ENCODE measurements around the gene RWDD4.
"Not testable (repeated sequence)": the region's sequence is repeated elsewhere in the genome, so short reads cannot be mapped to it uniquely, and the experiment has no call there.

Gene RWDD4

GRCh38 chr4:183635321-183635720 is 23.7 kb downstream of the RWDD4 start:
- no peak for DNase-seq

GRCh38 chr4:183633476-183634400 is 25.2 kb downstream of the RWDD4 start:
- no peak for DNase-seq

GRCh38 chr4:183632689-183633088 is 26.3 kb downstream of the RWDD4 start:
- DNase-seq, result no peak

GRCh38 chr4:183631577-183632198 is 27.3 kb downstream of the RWDD4 start:
- DNase-seq, result no peak

- DNase-seq, result no peak
Measured at GRCh38 chr4:183627979-183628588, 30.9 kb downstream of the RWDD4 start.

- not testable (repeated sequence) for DNase-seq
Measured at GRCh38 chr4:183627286-183627685, 31.7 kb downstream of the RWDD4 start.

- no peak for DNase-seq
Measured at GRCh38 chr4:183626168-183626567, 32.8 kb downstream of the RWDD4 start.

- no peak for DNase-seq
Measured at GRCh38 chr4:183624548-183624947, 34.4 kb downstream of the RWDD4 start.

- DNase-seq, result no peak
Measured at GRCh38 chr4:183621875-183622274, 37.1 kb downstream of the RWDD4 start.

GRCh38 chr4:183620421-183620820 is 38.6 kb downstream of the RWDD4 start:
- no peak for DNase-seq

GRCh38 chr4:183618681-183619080 is 40.3 kb downstream of the RWDD4 start:
- no peak for DNase-seq

GRCh38 chr4:183617075-183617474 is 41.9 kb downstream of the RWDD4 start:
- no peak for DNase-seq

GRCh38 chr4:183612329-183613250 is 46.4 kb downstream of the RWDD4 start:
- DNase-seq, result no peak

GRCh38 chr4:183611210-183611830 is 47.7 kb downstream of the RWDD4 start:
- DNase-seq, result no peak

- no peak for DNase-seq
Measured at GRCh38 chr4:183610613-183611012, 48.4 kb downstream of the RWDD4 start.

GRCh38 chr4:183610033-183610432 is 49.0 kb downstream of the RWDD4 start:
- DNase-seq, result no peak

GRCh38 chr4:183609151-183609550 is 49.8 kb downstream of the RWDD4 start:
- DNase-seq, result no peak

GRCh38 chr4:183607894-183608293 is 51.1 kb downstream of the RWDD4 start:
- no peak for DNase-seq

- DNase-seq, result no peak
Measured at GRCh38 chr4:183602557-183603027, 56.4 kb downstream of the RWDD4 start.

- DNase-seq, result no peak
Measured at GRCh38 chr4:183601381-183601780, 57.6 kb downstream of the RWDD4 start.

- DNase-seq, result no peak
Measured at GRCh38 chr4:183600189-183600685, 58.7 kb downstream of the RWDD4 start.

- DNase-seq, result no peak
Measured at GRCh38 chr4:183599690-183600089, 59.3 kb downstream of the RWDD4 start.
